Stimulated activated CD8-positive, alpha-beta memory T cell treated with anti-CD3 and anti-CD28 coated beads, Interleukin-7, amount 100 ng/mL, for 24 hours (primary cell): ENCODE measurements around the gene TMEM92.
"Not testable (repeated sequence)": the region's sequence is repeated elsewhere in the genome, so short reads cannot be mapped to it uniquely, and the experiment has no call there.

ENCODE experiments used
- DNase-seq: peaks from one replicate; pipeline ENCODE4 v3.0.0-alpha.2; 2020; ENCODE audit warnings: low read depth

Gene TMEM92

DNA sequence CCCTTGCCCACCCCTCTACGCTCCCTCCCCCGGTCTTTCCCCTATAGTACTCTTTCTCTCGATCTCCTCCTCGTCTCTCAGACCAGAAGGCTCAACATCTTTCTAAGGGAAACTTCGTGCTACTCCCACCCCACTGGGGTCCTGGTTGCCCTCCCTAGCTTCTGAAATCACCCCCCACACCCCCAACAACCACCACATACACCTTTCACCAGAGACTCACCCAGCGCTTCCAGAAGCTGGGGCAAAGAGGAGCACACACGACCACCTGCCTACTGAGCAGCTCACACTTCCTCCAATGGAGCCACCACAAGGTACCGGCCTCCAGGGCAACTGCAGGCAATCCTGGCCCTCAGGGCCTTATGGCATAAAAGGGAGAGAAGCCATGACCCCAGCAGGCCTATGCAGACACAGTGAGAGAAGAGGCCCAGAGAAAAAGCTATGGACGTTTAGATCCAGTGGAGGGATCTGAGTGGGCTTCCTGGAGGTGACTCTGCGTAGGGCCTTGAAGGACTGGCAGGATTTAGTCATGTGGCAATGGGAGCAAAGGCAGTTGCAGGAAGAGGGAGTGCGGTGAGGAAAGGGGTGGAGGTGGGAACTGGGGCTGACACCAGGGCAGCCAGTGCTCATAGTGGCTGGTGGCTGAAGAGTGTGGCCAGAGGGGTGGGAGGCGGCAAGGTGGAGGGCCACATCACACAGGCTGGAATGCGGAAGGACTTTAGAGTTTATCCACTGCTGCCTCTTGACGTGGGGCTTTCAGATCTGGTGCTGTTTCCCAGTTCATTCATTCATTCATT, 12.1 kb upstream of the TMEM92 start:
- no peak for DNase-seq

DNA sequence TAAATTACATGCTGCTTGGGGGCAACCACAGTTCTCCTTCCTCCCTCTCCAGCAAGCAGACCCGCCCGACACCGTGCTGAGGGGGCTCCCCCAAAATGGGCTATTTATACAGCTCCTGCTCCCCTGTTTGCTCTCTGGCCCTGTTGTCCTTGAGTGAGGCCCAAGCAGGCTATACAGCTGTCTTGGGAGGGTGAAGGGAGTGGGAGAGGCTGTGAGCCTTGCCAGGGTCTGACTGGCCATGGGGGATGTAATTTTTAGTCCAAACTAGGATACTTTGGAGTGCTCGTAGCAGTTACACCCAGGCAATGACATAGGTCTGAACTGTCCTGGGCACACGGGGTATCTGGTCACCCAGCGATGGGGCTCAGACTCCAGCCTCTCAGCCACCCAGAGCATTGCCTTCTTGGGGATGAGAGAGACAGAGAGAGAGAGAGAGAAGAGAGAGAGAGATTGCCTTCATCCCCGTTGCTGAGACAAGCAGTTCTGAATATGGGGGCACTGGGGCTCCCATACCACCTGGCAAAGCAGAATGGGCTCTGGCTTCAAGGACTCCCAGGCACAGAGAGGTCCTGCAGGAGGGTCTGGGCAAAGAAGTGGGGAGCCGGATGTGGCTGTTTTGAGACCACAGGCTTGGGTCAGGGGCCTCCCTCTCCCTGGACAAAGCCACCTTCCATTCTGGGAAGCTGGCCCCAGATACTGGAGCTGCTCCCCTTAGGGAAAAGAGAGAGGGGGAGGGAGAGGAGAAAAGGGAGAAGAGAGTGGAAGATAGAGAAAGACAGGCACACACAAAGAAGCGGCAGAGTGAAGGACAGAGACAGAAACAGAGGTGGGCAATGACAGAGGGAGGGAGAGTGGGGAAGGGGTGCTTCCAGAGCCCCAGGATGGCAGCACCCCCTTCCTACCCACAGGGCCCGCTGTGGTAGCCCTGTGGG, 10.7 kb upstream of the TMEM92 start:
- DNase-seq = no peak

DNA sequence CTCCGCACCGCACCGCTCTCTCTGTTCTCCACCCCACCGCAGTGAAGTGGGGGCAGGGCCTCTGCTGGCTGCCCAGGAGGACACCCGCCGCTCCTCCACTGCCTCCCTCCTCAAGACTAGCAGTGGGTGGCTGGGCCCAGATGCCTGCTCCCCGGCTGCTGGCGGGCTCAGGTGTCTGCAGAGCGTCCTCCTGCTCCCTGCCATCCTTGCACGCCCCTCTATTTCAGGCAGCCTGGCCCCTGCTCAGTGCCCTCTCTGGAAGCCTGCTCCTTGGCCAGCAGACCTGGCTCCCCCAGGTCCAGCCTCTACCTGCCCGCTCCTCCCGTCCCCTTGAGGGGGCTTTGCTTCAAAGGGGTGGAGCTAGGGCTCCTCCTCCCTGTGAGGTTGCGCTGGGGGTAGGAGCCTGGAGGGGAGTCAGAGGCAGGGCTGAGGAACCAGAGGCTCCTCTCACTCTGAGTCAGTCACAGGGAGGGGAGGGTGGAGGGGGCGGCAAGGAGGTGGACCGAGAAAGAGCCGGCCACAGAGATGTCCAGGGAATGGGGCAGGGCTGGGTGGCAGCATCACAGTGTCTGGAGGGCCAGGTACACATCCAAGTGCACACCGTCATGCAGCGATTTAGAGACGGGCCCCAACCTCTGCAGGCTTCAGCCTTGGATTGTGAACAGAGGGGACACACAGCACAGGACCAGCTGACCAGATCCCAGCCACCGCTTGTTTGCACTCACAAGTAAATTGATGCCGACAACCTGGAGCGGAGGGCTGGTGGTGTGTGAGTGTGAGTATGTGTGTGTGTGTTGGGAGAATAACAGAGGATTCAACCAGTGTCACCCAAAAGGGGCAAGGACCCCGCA, 9.8 kb upstream of the TMEM92 start:
- no peak for DNase-seq

DNA sequence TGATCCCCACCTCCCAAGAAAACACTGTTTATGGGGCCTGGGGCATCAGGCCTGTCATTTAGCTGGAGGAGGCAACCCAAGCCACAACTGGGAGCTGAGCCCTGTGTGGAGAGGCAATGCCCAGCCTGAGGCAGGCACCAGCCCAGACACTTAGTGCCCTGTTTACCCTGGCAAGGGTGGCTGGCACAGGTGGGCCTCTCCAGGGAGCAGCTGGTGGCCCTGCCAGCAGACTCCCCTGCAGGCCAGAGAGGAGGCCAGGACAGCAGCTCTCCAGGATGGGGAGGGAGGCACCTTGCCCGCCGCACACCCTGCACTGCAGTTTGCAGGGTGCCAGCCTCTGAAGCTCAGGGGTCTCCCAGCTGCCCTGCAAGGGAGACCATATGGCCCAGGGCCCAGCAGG, 9.1 kb upstream of the TMEM92 start:
- no peak for DNase-seq

DNA sequence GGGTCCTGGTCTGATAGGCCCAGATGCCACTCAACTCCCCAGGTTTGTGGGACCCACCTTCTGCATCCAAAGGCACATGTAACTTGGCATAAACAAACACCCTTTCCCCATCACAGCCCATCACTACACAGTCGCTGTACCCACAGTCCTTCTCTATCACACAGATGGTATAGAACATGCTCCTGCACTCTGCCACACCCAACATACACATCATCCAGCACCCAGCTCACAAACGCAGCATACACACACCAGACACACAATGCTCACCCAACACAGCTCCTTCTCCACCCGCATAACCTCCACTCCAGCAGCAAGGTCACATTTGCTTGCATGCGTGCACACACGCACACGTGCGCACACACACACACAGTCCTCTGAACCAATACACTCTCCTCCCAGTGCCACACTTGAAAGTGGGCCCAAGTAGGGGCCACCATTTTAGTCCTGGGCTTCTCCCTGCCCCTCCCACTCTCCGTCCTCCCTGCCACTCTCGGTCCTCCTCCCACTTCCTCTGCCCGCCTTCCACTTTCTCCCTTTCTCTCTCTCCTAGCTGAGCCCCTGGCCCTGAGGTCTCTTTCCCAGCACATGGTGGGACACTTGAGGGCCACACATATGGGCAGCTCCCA, 8.5 kb upstream of the TMEM92 start:
- DNase-seq = no peak

DNA sequence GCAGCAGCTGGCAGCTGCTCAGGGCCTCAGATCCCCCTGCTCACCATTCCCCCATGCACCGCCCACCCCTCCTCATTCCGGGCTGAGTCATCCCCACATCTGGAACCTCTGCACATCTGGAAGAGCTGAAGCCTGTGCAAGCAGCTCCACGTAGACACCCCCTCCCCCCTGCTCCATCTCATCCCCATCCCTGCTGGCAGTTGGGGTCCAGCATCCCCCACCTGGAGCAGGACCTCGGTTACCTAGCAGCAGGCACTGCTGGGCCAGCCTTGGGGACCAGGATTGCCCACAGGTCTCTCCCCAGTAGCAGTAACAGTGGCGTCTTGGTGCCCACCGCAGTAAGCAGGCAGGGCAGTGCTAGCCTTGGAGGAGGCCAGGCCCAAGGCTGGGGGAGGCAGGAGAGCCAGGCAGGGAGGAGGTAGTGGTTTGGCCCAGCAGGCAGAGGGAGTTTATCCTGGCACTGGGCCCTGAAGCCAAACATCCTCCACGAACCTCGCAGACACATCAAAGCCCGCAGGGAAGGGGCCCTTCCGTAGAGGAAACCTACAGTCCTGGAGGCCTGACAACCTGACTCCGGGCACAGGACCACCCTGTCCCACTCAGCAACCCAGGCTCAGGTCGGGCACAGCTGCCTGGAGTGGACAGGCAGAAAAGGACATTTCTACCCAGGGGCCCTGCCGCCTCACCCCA, 7.7 kb upstream of the TMEM92 start:
- DNase-seq = no peak

DNA sequence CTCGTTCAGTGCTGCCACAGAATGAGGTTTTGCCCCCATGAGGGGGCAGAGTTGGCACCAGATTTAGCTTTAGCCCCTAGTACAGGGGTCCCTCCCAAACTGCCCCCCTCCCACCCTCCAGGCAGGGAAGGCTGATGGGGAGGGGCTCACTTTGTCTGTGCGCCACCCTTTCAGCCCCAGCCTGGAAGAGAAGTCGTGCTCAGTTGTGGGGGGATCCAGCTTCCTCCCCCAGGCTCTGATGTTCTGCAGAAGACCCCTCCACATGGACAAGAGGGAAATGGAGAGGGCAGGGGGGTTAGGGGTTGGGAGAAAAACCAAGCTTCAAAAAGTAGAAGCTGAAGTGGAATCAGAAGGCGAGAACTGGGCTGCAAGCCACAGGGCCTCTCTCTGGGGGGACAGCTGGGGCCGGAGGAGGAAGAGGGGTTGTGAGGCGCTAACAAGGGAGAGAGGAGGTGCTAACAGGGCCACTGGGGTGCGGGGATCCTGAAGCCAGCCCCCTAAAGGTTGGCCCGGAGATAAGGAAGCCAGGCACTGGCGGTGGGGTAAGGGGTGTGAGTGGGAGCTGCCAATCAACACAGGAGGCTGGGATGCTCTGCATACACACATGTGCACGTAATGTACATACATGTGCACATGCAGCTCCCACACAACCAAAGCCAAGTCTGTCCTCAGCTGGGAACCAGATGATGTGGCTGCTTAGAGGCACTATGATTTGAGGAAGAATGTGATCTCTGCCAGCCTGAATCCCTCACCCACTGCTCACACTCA, 7.0 kb upstream of the TMEM92 start:
- DNase-seq = no peak

DNA sequence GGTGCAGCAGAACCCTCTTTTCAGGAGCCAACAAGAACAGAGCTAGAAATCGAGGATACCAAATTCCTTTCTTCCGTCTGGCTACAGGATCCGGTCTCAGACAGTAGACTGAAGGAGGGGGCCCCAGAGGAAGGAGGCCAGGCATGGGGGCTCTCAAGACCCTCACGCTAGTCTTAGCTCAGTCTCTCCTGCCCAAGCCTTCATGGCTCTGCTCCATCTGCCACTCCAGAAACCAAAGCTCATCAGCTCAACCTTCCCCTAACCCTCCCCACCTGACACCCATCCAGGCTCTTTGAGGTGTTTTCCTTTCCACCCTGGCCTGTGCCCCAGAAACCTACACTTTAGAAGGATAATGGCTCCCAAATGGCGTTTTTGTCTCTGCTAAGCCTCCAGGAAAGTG, 6.2 kb upstream of the TMEM92 start:
- DNase-seq = no peak

DNA sequence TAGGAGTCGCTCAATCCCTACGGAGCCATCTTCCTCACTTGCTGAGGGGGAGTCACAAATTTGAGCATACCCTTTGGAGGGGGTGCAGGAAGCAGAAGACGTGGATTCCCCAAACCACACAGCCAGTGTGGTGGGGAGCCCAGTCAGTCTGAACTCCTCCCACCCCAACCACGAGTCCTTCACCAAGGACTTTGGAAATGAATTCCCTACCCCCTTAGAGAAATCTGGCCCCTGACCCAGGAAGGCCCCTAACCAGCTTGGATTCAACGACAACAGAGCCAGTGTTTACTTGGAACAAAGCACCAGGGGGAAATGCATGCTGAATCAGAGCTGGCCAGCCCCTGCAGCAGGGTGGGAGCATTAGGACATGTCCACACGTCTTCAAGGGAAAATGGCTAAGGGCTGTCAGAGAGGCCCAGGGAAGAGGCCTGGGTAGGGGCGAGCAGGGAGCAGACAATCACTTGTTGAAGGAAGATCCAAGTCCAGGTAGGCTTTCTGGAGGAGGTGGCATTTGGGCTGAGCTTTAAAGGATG, 5.5 kb upstream of the TMEM92 start:
- no peak for DNase-seq

DNA sequence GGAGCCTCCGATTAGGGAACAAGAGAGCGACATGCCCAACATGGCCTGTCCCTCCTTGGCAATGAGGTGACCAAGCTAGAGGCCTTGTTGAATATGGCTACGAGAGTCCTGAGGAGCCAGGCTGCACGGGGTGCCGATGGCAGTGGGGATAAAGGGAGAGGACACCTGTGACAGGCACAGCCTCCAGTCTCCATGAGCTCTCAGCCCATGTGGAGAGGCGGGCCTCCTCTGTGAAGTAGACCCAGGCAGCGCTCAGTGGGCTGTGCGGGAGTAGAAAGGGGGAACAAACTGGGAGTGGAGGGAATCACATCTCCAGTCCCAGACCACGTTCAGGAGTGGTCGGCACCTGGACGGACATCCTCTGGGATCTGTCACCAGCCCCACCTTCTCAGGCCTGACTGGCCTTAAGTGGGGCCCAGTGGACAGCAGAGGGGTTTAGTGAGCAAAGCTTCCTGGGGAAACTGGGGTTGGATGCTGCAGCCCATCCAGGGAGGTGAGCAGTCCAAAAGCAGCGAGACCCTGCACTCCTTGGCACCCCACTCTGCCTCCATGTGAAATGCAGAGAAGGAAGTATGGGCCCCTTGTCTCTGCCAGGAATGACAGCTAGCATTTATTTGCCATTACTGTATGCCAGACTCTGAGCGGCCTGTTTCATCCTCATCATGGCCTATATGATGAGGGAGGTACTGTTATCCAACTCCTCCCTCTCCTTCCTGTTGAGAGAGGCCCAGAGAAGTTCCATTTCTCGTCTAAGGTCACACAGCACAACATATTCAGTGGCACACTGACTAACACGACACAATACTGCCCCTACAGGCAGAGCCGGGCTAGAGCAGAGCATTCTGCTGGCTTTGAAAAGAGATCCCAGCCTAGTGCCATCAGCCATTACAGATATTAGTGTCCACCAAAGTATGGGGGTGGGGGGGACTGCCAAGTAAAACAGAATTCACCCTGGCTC, 4.5 kb upstream of the TMEM92 start:
- peak; percentile 40 for DNase-seq

DNA sequence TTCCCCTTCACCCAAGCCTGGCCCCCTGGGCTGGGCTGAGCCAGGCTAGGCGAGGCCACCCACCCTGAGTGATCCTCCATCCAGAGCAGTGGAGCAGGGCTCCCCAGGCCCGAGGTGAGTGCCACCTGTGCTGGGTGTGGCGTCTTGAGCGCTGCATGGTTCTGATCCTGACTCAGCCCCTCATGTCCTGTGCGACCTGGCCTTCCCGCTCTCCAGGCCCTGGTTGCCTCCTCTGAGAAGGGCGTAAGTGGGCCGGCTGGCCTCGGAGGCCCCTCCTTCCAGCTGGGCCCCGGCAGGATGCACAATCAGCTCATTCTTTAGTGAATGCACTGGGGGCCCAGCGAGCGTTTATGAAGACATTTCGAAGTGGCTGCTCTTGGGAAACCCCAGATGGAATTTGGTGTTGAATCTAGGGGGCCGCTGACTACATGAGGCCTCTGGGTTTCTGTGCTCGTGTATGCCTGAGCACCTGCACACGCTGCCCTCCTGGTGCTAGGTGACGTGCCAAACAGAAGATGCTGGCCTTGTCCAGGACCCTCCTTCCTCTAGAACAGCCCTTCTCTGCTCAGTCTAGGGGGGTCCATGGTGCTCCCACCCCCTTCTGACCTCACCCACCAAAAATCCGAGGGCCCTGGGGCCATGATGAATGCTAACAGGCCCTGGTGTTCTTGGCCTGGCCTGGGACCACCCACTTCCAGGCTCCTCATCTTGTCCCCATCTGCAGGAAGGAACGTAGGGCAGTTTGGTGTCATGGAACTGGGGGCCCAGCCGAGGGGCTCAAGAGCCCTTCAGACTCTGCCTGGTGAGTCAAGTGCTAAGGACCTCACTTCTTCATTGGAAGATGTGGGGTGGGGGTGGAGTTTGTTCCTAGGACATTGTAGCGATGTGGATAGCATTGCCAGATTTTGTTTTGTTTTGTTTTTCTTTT, 3.6 kb upstream of the TMEM92 start:
- no peak for DNase-seq

DNA sequence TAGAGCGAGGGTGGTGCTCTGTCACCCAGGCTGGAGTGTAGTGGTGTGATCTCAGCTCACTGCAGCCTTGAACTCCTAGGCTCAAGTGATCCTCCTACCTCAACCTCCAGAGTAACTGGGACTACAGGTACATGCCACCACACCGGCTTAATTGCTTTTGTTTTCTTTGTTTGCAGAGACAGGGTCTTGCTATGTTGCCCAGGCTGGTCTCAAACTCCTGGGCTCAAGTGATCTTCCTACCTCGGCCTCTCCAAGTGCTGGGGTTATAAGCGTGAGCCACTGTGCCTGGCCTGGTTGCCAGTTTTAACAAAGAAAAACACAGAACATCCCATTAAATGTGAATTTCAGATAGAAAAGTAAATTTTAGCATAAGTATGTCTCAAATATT, 2.9 kb upstream of the TMEM92 start:
- not testable (repeated sequence) for DNase-seq

DNA sequence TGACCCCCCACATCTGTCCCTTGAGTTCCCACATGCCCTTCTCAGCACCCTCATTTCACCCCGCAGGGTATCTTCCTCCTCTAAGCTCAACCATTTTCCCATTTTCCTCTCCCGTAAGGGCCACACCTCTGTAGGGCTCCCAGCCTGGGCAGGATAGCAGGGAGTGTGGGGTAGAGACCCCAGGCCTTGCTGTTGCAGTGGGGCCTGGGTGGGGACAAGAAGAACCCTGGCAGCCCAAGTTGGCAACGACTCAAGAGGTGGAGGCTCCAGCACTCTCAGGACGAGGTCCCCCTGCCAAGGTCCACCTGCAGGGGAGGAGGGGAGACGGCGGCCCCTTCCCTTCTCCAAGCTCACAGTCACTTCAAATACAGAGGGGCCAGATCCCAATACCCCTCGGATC, 2.0 kb upstream of the TMEM92 start:
- no peak for DNase-seq

DNA sequence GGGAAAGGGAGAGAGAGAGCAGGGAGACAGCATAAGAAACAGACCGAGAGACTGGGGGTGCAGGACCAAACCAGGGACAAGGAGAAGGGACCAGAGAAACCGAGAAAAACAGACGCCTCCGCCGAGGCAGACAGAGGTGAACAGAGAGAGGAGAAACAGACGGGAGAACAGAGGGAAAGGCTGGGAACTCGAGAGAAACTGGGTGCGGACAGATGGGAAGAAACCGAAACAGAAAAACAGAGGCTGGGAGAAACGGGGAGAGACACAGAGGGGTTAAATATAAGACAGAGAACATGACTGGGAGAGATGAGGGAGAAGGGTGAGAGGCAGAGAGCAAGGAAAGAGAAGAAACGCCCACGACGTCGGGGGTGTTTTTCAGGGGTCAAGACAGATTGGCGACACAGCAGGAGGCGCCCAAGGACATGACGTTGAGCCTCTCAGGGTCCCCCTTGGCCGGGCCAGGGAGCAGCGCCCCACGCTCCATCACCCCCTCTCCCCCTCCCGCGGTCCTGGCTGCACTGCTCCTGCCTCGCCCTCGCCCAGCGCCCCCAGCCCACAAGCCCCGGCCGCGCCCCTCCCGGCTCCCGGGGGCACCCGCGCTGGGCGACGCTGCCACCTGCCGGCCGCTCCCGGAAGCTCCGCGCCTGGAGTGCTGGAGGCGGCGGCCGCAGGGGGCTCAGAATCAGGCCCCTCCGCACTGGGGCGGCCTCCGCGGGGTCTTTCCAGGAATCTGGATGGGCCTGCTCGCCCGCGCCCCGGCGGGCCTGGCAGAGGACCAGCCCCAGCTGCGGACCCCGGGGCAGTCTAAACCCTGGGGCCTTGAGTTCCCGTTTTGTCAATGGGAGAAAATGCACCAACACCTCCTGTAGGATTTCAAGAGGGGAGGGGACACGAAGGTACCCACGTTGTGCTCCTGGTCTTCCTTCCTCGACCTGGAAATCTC, 1.3 kb upstream of the TMEM92 start:
- peak; percentile 27 for DNase-seq

DNA sequence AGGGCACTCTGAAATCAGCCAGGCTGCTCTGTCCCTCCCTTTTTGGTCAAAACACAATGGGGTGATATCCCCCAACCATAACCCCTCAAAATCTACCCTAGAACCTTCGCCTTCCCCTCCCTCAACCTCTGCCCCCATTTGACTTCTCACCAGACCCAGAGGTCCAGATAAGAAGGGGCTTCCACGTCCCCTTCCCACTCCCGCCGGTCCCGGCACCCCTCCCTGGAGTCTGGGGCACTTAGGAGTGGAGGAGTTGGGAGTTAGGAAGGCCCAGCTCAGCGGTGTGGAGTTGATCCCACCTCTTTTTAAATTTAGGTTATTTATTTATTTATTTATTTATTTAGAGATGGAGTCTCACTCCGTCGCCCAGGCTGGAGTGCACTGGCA, 619 bp upstream of the TMEM92 start:
- no peak for DNase-seq

DNA sequence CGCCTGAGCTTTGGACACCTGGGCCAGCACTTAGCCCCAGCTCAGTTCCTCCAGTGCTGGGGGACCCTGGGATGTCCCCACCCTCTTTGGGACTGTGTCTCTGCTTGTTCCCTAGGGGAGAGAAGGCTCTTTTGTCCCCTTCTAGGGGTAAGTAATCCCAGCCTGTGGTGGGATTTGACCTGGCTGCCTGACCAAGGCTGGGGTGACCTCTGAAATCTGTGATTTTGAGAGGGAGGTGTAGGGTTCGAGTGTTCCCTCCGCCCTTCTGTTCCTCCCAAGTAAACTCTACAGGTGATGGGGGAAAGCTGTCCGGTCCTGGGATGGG, 593 bp downstream of the TMEM92 start:
- DNase-seq = no peak

DNA sequence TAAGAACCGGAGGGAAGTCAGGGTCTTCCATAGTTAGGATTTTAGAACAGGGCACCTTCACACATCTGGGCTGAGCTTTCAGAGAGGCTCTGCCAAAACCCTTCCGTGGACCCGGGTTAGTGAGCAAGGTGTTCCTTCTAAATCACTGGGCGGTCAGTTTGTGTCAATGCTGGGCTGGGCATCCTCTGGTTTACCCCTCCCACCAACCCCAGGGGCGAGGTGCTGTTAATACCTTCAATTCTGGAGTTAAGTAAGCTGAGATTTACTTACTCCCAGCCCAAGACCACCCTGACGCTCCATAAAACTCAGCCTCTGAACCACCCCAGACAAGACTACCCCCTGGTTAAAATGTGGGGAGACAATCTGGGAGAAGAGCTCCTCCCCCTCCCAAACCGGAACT, 1.0 kb downstream of the TMEM92 start:
- no peak for DNase-seq
